H9 (cell line): ENCODE results near the gene PLPP7. TPM values are rescaled to one million over a fixed set of nuclear protein-coding genes. Genes with fewer than 3 reads are reported as not detected.

Experiments
- DNase-seq: peaks from one replicate; pipeline ENCODE4 v3.0.0-alpha.2; 2017
- H2AFZ ChIP-seq: one replicate; pipeline ENCODE4 v1.6.1; 2013; ENCODE audit warnings: mild to moderate bottlenecking, low read length, control low read depth, moderate library complexity
- H2AK5ac ChIP-seq: 2 replicates; pipeline ENCODE4 v1.6.1; 2013; ENCODE audit warnings: low read length, control low read depth, mixed read lengths; ENCODE audit not compliant: insufficient read length
- H2BK120ac ChIP-seq: one replicate; pipeline ENCODE4 v1.6.1; 2013; ENCODE audit warnings: low read depth, mild to moderate bottlenecking, low read length, control low read depth, inconsistent platforms; ENCODE audit not compliant: poor library complexity, severe bottlenecking
- H2BK12ac ChIP-seq: 2 replicates; pipeline ENCODE4 v1.6.1; 2013; ENCODE audit warnings: low read length, control low read depth, mixed read lengths, low read depth; ENCODE audit not compliant: insufficient read length
- H2BK15ac ChIP-seq: 2 replicates; pipeline ENCODE4 v1.6.1; 2013; ENCODE audit warnings: low read depth, low read length, control low read depth
- H2BK20ac ChIP-seq: one replicate; pipeline ENCODE4 v1.6.1; 2013; ENCODE audit warnings: low read depth, mild to moderate bottlenecking, low read length, control low read depth, inconsistent platforms; ENCODE audit not compliant: poor library complexity, severe bottlenecking
- H2BK5ac ChIP-seq: 2 replicates; pipeline ENCODE4 v1.6.1; 2013; ENCODE audit warnings: low read length, control low read depth, mixed read lengths; ENCODE audit not compliant: insufficient read length
- H3K14ac ChIP-seq: 2 replicates; pipeline ENCODE4 v1.6.1; 2013; ENCODE audit warnings: low read length, control low read depth; ENCODE audit not compliant: insufficient read depth
- H3K18ac ChIP-seq: 2 replicates; pipeline ENCODE4 v1.6.1; 2013; ENCODE audit warnings: low read depth, mild to moderate bottlenecking, mixed read lengths, low read length, control low read depth; ENCODE audit not compliant: insufficient read length
- H3K23ac ChIP-seq: 2 replicates; pipeline ENCODE4 v1.6.1; 2013; ENCODE audit warnings: low read length, control low read depth, mixed read lengths, low read depth; ENCODE audit not compliant: insufficient read length
- H3K23me2 ChIP-seq: 2 replicates; pipeline ENCODE4 v1.6.1; 2013; ENCODE audit warnings: low read depth, mild to moderate bottlenecking, mixed read lengths, low read length, control low read depth; ENCODE audit not compliant: insufficient read length, poor library complexity, severe bottlenecking
- H3K27ac ChIP-seq: 2 replicates; pipeline ENCODE4 v1.5.1; 2013; ENCODE audit warnings: low read length, control low read depth, mixed read lengths, low read depth; ENCODE audit not compliant: insufficient read length
- H3K27me3 ChIP-seq: 2 replicates; pipeline ENCODE4 v1.6.1; 2013; ENCODE audit warnings: low read length, control low read depth, inconsistent platforms; ENCODE audit not compliant: insufficient read depth
- H3K4ac ChIP-seq: 2 replicates; pipeline ENCODE4 v1.6.1; 2013; ENCODE audit warnings: low read depth, mild to moderate bottlenecking, control low read depth, inconsistent platforms, low read length, moderate library complexity
- H3K4me1 ChIP-seq: 2 replicates; pipeline ENCODE4 v1.6.1; 2013; ENCODE audit warnings: low read length, control low read depth, inconsistent platforms; ENCODE audit not compliant: insufficient read depth
- H3K4me2 ChIP-seq: 2 replicates; pipeline ENCODE4 v1.6.1; 2013; ENCODE audit warnings: low read length, control low read depth, mixed read lengths; ENCODE audit not compliant: insufficient read length, insufficient read depth
- H3K56ac ChIP-seq: 2 replicates; pipeline ENCODE4 v1.6.1; 2013; ENCODE audit warnings: low read depth, mild to moderate bottlenecking, mixed read lengths, low read length, control low read depth; ENCODE audit not compliant: insufficient read length
- H3K79me1 ChIP-seq: 2 replicates; pipeline ENCODE4 v1.6.1; 2013; ENCODE audit warnings: low read depth, mild to moderate bottlenecking, moderate library complexity, low read length, control low read depth, inconsistent platforms; ENCODE audit not compliant: insufficient read depth, poor library complexity, severe bottlenecking
- H3K79me2 ChIP-seq: 2 replicates; pipeline ENCODE4 v1.6.1; 2013; ENCODE audit warnings: low read length, control low read depth, inconsistent platforms; ENCODE audit not compliant: insufficient read depth
- H3K9ac ChIP-seq: 2 replicates; pipeline ENCODE4 v1.6.1; 2013; ENCODE audit warnings: low read length, control low read depth, mixed read lengths; ENCODE audit not compliant: insufficient read length; ENCODE audit errors: extremely low read depth
- H3K9me3 ChIP-seq: one replicate; pipeline ENCODE4 v1.6.1; 2013; ENCODE audit warnings: low read depth, low read length, inconsistent platforms; ENCODE audit not compliant: control insufficient read depth
- H3T11ph ChIP-seq: one replicate; pipeline ENCODE4 v1.6.1; 2013; ENCODE audit warnings: mild to moderate bottlenecking, low read length, control low read depth, inconsistent platforms
- H4K20me1 ChIP-seq: one replicate; pipeline ENCODE4 v1.6.1; 2013; ENCODE audit not compliant: control insufficient read depth, insufficient read length, insufficient read depth
- H4K5ac ChIP-seq: 2 replicates; pipeline ENCODE4 v1.6.1; 2013; ENCODE audit warnings: low read depth, mild to moderate bottlenecking, mixed read lengths, low read length, control low read depth; ENCODE audit not compliant: insufficient read length
- H4K8ac ChIP-seq: replicated peaks from 2 replicates; pipeline ENCODE4 v1.6.1; 2013; ENCODE audit warnings: low read length, control low read depth, mixed read lengths, low read depth; ENCODE audit not compliant: insufficient read length
- H4K91ac ChIP-seq: 2 replicates; pipeline ENCODE4 v1.6.1; 2013; ENCODE audit warnings: low read depth, mild to moderate bottlenecking, moderate library complexity, mixed read lengths, low read length, control low read depth; ENCODE audit not compliant: insufficient read length
- H3K27ac Mint-ChIP-seq, 3 experiments: 2 replicates in 2 of 3; 3 replicates in 1 of 3; pipeline ENCODE4 v1.8.0; 2020 to 2021; ENCODE audit warnings: mixed read lengths in 3 of 3, mild to moderate bottlenecking in 1 of 3, moderate library complexity in 1 of 3
- H3K27me3 Mint-ChIP-seq: 2 replicates; pipeline ENCODE4 v1.8.0; 2021; ENCODE audit warnings: low read depth, mild to moderate bottlenecking, moderate library complexity, mixed read lengths
- H3K36me3 Mint-ChIP-seq, 3 experiments: 2 replicates in 2 of 3; 3 replicates in 1 of 3; pipeline ENCODE4 v1.8.0; 2020 to 2021; ENCODE audit warnings: low read depth in 3 of 3, mixed read lengths in 3 of 3; ENCODE audit not compliant: insufficient read depth in 1 of 3
- H3K4me1 Mint-ChIP-seq, 2 experiments: 2 replicates each; pipeline ENCODE4 v1.8.0; 2020; ENCODE audit warnings: mixed read lengths in 2 of 2
- H3K4me3 Mint-ChIP-seq, 2 experiments: 2 replicates in 1 of 2; 3 replicates in 1 of 2; pipeline ENCODE4 v1.8.0; 2020 to 2021; ENCODE audit warnings: mild to moderate bottlenecking in 2 of 2, mixed read lengths in 2 of 2, moderate library complexity in 1 of 2
- H3K9me3 Mint-ChIP-seq, 2 experiments: 2 replicates in 1 of 2; 3 replicates in 1 of 2; pipeline ENCODE4 v1.8.0; 2020; ENCODE audit warnings: mild to moderate bottlenecking in 2 of 2, mixed read lengths in 2 of 2, moderate library complexity in 1 of 2
- WGBS: extraction: QIAGEN DNeasy Blood & Tissue Kit; methylation state at CpG from one replicate; pipeline ENCODE4 v1.1.7; 2013; ENCODE audit warnings: missing lambda C conversion rate, low lambda C conversion rate, mixed read lengths; ENCODE audit not compliant: insufficient read length; ENCODE audit errors: extremely low coverage; 5-methylcytosine and 5-hydroxymethylcytosine counted together
- total RNA-seq: library from RNA; stranded (reverse); gene quantifications from 2 replicates; pipeline ENCODE4 v1.2.1, GENCODE V29; 2021
- TF ChIP-seq, protein P1 (sequence below): fragments of 200-600 bp; sonication (generic); conservative IDR thresholded peaks from 3 replicates; pipeline ENCODE4 v1.8.0; 2021; ENCODE audit warnings: antibody characterized with exemption, mild to moderate bottlenecking

Gene PLPP7
- total RNA-seq, 1 experiment from 2014 or later: 1.9 TPM

DNA sequence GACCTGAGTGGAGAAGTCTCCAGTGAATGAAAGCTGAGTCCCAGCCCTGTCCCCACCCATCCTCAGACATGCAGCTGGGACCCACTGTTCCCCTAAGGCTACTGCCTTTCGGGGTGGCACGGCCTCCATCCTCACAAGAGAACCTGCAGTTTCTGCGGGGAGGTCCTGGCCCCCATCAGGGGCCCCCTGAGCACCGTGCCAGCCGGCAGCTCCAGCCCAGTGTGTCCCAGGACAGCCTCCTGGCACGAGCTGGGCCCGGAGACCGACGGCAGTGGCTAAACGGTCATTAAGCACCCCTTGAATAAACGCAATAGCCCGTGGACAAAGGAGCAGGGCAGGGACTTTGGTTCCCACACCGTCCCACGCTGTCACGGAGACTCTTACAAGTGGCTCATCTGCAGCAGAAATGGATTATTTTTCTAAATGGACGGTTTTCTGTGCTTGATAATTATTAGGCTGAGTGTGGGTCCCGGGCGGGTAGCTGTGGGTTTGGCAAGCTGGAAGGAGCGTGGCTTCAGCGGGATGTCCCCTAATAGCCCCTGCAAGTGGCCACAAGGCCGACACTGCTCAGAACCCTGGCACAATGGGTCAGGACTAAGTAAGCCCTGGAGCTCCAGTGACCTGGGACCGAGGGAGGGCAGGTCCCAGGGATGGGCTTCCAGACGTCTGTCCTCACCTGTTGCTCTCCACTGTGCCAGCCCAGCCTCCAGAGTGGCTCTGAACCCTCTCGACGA lies 30.7 kb upstream of the PLPP7 start:
- no peaks in the 10 kb centered on the region for H3K79me2 ChIP-seq
- H2BK15ac ChIP-seq: no peak overlapping the region
- H2AFZ ChIP-seq: no peak overlapping the region
- no peak overlapping the region for H2BK5ac ChIP-seq
- peaks cover 5% of the 10 kb centered on the region for H3K23me2 ChIP-seq
- no peak overlapping the region for H4K5ac ChIP-seq
- no peak overlapping the region for H3K27ac Mint-ChIP-seq
- H4K8ac ChIP-seq: no peak overlapping the region
- no peak overlapping the region for H3T11ph ChIP-seq
- no peaks in the 10 kb centered on the region for H3K9me3 ChIP-seq
- H3K36me3 Mint-ChIP-seq: peaks cover 0 to 4% (median 3%) of the 10 kb centered on the region in 3 experiments; a peak in 4 of 7 replicates
- H3K23ac ChIP-seq: no peak overlapping the region
- H2AK5ac ChIP-seq: no peak overlapping the region
- no peaks in the 10 kb centered on the region for H3K27me3 ChIP-seq
- H3K4ac ChIP-seq: no peak overlapping the region
- peaks cover 10 to 31% of the 10 kb centered on the region in 2 experiments for H3K4me1 Mint-ChIP-seq
- H3K4me1 ChIP-seq: no peaks in the 10 kb centered on the region; the same call in 1 of the 2 replicates
- DNase-seq: no peak
- H3K79me1 ChIP-seq: no peaks in the 10 kb centered on the region
- H3K56ac ChIP-seq: no peak overlapping the region
- H3K4me2 ChIP-seq: no peak overlapping the region
- no peak overlapping the region for H3K9ac ChIP-seq
- no peak overlapping the region for H2BK120ac ChIP-seq
- no peak overlapping the region for H3K14ac ChIP-seq
- no peak overlapping the region for H2BK20ac ChIP-seq
- TF ChIP-seq, protein P1, sequence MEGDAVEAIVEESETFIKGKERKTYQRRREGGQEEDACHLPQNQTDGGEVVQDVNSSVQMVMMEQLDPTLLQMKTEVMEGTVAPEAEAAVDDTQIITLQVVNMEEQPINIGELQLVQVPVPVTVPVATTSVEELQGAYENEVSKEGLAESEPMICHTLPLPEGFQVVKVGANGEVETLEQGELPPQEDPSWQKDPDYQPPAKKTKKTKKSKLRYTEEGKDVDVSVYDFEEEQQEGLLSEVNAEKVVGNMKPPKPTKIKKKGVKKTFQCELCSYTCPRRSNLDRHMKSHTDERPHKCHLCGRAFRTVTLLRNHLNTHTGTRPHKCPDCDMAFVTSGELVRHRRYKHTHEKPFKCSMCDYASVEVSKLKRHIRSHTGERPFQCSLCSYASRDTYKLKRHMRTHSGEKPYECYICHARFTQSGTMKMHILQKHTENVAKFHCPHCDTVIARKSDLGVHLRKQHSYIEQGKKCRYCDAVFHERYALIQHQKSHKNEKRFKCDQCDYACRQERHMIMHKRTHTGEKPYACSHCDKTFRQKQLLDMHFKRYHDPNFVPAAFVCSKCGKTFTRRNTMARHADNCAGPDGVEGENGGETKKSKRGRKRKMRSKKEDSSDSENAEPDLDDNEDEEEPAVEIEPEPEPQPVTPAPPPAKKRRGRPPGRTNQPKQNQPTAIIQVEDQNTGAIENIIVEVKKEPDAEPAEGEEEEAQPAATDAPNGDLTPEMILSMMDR: no peak
- H3K4me3 Mint-ChIP-seq: no peak overlapping the region
- no peaks in the 10 kb centered on the region for H3K27me3 Mint-ChIP-seq
- H3K18ac ChIP-seq: no peak overlapping the region
- no peak overlapping the region for H4K91ac ChIP-seq
- no peak overlapping the region for H2BK12ac ChIP-seq
- no peaks in the 10 kb centered on the region for H4K20me1 ChIP-seq
- no peaks in the 10 kb centered on the region for H3K9me3 Mint-ChIP-seq
- no CpG with 5 or more reads among the region's 25 CpGs for WGBS
- H3K27ac ChIP-seq: no peak overlapping the region
